Panc1 (cell line): ENCODE measurements around the gene PPBP. TPM values are rescaled to one million over a fixed set of nuclear protein-coding genes. Genes with fewer than 3 reads are reported as not detected.

Source experiments
- ATAC-seq: fragments of 200-7000 bp; cut with Tn5 transposase; 2 replicates; pipeline ENCODE4 v1.9.1; 2020; ENCODE audit warnings: mild to moderate bottlenecking, moderate library complexity
- BruUV-seq: library from RNA; stranded (reverse); fragments of 400-500 nt; replicated peaks from 2 replicates; lab custom pipeline; 2021; lab: Mats Ljungman, UMichigan
- CTCF ChIA-PET: fragments of 300-600 bp; sonication (Branson Sonifier 250); formaldehyde crosslinking; loops from one replicate; lab custom pipeline; 2022; ENCODE audit warnings: antibody characterized with exemption; lab: Charles Lee
- POLR2A ChIA-PET: fragments of 300-600 bp; sonication (Branson Sonifier 250); formaldehyde crosslinking; loops from one replicate; lab custom pipeline; 2022; ENCODE audit warnings: antibody characterized with exemption; lab: Charles Lee
- DNase-seq: peaks from one replicate; pipeline ENCODE4 v3.0.0-alpha.2; 2010; ENCODE audit warnings: low read depth, low spot score
- H3K27ac ChIP-seq: 2 replicates; pipeline ENCODE4 v1.5.1; 2011; ENCODE audit warnings: mild to moderate bottlenecking, low read length, inconsistent platforms
- H3K27me3 ChIP-seq: fragments of 200-500 bp; sonication (Bioruptor generic); 2 replicates; pipeline ENCODE4 v1.6.0; 2014; ENCODE audit warnings: low read length, inconsistent platforms; ENCODE audit not compliant: control insufficient read depth, insufficient read depth
- H3K36me3 ChIP-seq: fragments of 200-500 bp; sonication (Bioruptor generic); 2 replicates; pipeline ENCODE4 v1.5.1; 2014; ENCODE audit warnings: inconsistent platforms, mild to moderate bottlenecking, low read length, moderate library complexity; ENCODE audit not compliant: control insufficient read depth, insufficient read depth
- H3K4me1 ChIP-seq: 2 replicates; pipeline ENCODE4 v1.5.1; 2011; ENCODE audit warnings: inconsistent platforms, mild to moderate bottlenecking, low read length, moderate library complexity; ENCODE audit not compliant: control insufficient read depth, insufficient read depth
- H3K4me3 ChIP-seq, 2 experiments: 2 replicates each; pipeline ENCODE4 v1.5.1; 2011 to 2012; ENCODE audit warnings: low read depth in 2 of 2, low read length in 2 of 2, mild to moderate bottlenecking in 2 of 2, inconsistent platforms in 1 of 2, moderate library complexity in 1 of 2
- H3K9me3 ChIP-seq: fragments of 200-500 bp; sonication (Bioruptor generic); 2 replicates; pipeline ENCODE4 v1.5.1; 2014; ENCODE audit warnings: low read depth, mild to moderate bottlenecking, inconsistent platforms, low read length, moderate library complexity; ENCODE audit not compliant: control insufficient read depth, insufficient read depth
- CTCF ChIP-seq: fragments of 450-650 bp; IDR thresholded peaks from 2 replicates; pipeline ENCODE4 v1.5.1; 2017; ENCODE audit warnings: mild to moderate bottlenecking
- POLR2AphosphoS5 ChIP-seq: IDR thresholded peaks from 2 replicates; pipeline ENCODE4 v1.6.1; 2012; ENCODE audit warnings: mild to moderate bottlenecking, low read depth, low read length, moderate library complexity
- SIN3A ChIP-seq: IDR thresholded peaks from 2 replicates; pipeline ENCODE4 v1.6.1; 2012; ENCODE audit warnings: low read depth, mild to moderate bottlenecking, low read length, moderate library complexity, borderline replicate concordance; ENCODE audit not compliant: insufficient read depth
- TCF7L2 ChIP-seq: IDR thresholded peaks from 2 replicates; pipeline ENCODE4 v1.6.1; 2011; ENCODE audit warnings: mild to moderate bottlenecking, low read depth, low read length, inconsistent platforms
- in situ Hi-C: cut with HindIII; loops from 2 replicates; pipeline ENCODE4 v1.10.0; 2016; ENCODE audit warnings: low sequenced_read_pairs, low pct_unique_long_range_greater_than_20kb
- intact Hi-C: fragments of 100-400 bp; cut with micrococcal nuclease; formaldehyde crosslinking; loops from one replicate; pipeline ENCODE4 v1.10.0; 2022; ENCODE audit not compliant: unreplicated experiment
- total RNA-seq: library from RNA; stranded (reverse); gene quantifications from one replicate; pipeline ENCODE4 v1.2.1, GENCODE V29; 2021; ENCODE audit not compliant: unreplicated experiment
- TF ChIP-seq, protein P1 (sequence below), 2 experiments: IDR thresholded peaks; 2 replicates each; pipeline ENCODE4 v1.6.1; 2011 to 2012; ENCODE audit warnings: low read depth in 2 of 2, control low read depth in 1 of 2, low read length in 1 of 2, mild to moderate bottlenecking in 1 of 2, moderate library complexity in 1 of 2; ENCODE audit not compliant: insufficient read depth in 1 of 2

PPBP gene
- total RNA-seq, 1 experiment from 2014 or later = not detected

DNA sequence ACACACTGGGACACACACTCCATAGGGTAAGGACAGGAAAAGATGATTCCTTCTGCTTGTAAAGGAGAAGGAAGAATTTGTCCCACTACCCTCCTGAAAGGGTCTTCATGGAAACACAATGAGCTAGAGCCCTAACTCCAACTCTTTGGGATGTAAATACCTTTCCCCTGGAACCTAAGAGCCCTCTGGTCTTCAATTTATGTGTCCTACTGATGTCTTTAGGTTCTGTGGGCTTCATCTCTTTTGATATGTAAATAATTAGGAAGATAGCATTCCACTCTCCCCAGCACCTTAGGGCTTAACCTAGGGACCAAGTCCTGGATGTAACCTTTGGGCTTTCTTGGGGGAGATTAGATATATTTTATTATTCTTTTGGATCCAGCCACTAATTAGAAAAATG is 44.4 kb downstream of the PPBP start:
- in situ Hi-C loops (no loop called here), intact Hi-C loops (no loop called here)
- TF ChIP-seq CTCF (no peak), POLR2AphosphoS5 (no peak), TCF7L2 (no peak), SIN3A (no peak)
- TF ChIP-seq, protein P1, sequence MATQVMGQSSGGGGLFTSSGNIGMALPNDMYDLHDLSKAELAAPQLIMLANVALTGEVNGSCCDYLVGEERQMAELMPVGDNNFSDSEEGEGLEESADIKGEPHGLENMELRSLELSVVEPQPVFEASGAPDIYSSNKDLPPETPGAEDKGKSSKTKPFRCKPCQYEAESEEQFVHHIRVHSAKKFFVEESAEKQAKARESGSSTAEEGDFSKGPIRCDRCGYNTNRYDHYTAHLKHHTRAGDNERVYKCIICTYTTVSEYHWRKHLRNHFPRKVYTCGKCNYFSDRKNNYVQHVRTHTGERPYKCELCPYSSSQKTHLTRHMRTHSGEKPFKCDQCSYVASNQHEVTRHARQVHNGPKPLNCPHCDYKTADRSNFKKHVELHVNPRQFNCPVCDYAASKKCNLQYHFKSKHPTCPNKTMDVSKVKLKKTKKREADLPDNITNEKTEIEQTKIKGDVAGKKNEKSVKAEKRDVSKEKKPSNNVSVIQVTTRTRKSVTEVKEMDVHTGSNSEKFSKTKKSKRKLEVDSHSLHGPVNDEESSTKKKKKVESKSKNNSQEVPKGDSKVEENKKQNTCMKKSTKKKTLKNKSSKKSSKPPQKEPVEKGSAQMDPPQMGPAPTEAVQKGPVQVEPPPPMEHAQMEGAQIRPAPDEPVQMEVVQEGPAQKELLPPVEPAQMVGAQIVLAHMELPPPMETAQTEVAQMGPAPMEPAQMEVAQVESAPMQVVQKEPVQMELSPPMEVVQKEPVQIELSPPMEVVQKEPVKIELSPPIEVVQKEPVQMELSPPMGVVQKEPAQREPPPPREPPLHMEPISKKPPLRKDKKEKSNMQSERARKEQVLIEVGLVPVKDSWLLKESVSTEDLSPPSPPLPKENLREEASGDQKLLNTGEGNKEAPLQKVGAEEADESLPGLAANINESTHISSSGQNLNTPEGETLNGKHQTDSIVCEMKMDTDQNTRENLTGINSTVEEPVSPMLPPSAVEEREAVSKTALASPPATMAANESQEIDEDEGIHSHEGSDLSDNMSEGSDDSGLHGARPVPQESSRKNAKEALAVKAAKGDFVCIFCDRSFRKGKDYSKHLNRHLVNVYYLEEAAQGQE (IDR thresholded peaks at IDR 0.05; ENCODE audit: insufficient read depth in 1 of 2, low read depth in 2 of 2, low read length in 1 of 2) = no peak
- no peak for ATAC-seq
- Histone ChIP-seq H3K27me3 (peaks cover 3% of the 10 kb centered on the region; the same call in 1 of the 2 replicates), H3K4me1 (no peaks in the 10 kb centered on the region), H3K9me3 (no peaks in the 10 kb centered on the region), H3K27ac (no peak overlapping the region), H3K36me3 (no peaks in the 10 kb centered on the region), H3K4me3 (no peak overlapping the region)
- BruUV-seq = no TSS peak
- no peak for DNase-seq
- CTCF ChIA-PET = no interaction called here
- POLR2A ChIA-PET = no interaction called here

DNA sequence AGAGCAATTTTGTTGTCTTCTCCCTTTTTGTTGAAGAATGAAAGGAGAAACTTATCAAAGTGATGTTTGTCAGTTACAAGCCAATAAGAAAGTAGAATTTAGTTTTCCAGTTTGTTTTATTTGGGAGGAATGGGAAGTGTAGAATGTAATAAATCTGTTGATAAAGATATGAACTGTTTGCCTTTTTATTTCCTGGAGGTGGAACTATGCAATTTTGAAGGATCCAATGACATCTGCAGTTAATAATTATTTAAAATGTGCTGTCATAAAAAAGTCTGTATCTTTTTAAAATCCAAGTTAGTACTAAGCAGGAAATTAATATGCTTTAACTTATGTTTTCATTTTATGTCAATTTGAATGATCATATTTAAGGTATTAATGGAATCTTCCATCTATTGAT is 51.0 kb downstream of the PPBP start:
- TF ChIP-seq CTCF (no peak), TCF7L2 (no peak), SIN3A (no peak), POLR2AphosphoS5 (no peak)
- TF ChIP-seq, protein P1 (IDR thresholded peaks at IDR 0.05; ENCODE audit: insufficient read depth in 1 of 2, low read depth in 2 of 2, low read length in 1 of 2) = no peak
- Histone ChIP-seq H3K27ac (no peak overlapping the region), H3K4me1 (no peaks in the 10 kb centered on the region), H3K27me3 (no peaks in the 10 kb centered on the region), H3K4me3 (no peak overlapping the region), H3K9me3 (no peaks in the 10 kb centered on the region), H3K36me3 (no peaks in the 10 kb centered on the region)
- DNase-seq = no peak
- no TSS peak for BruUV-seq
- in situ Hi-C loops = no loop called here
- intact Hi-C loops = no loop called here
- POLR2A ChIA-PET = no interaction called here
- CTCF ChIA-PET = interaction anchor here (0.6 kb wide), 1 partner anchor 69 kb away, joined by 3 read pairs; no protein-coding TSS in a partner anchor
- no peak for ATAC-seq
